Chondrocyte (in vitro differentiated cells): ENCODE data around the gene PASK. TPM values are rescaled to one million over a fixed set of nuclear protein-coding genes. Genes with fewer than 3 reads are reported as not detected.

Experiments used
- DNase-seq: peaks from one replicate; pipeline ENCODE4 v3.0.0; 2021; ENCODE audit warnings: mixed read lengths, low spot score
- H3K27ac Mint-ChIP-seq: one replicate; pipeline ENCODE4 v1.8.0; 2021; ENCODE audit warnings: mild to moderate bottlenecking, moderate library complexity, mixed read lengths; ENCODE audit not compliant: unreplicated experiment
- H3K27me3 Mint-ChIP-seq: 2 replicates; pipeline ENCODE4 v1.8.0; 2021; ENCODE audit warnings: low read depth, mixed read lengths
- H3K36me3 Mint-ChIP-seq: 2 replicates; pipeline ENCODE4 v1.8.0; 2021; ENCODE audit warnings: low read depth, mixed read lengths
- H3K4me1 Mint-ChIP-seq: 2 replicates; pipeline ENCODE4 v1.8.0; 2021; ENCODE audit warnings: low read depth, mild to moderate bottlenecking, mixed read lengths
- H3K4me3 Mint-ChIP-seq: one replicate; pipeline ENCODE4 v1.8.0; 2021; ENCODE audit warnings: mild to moderate bottlenecking, moderate library complexity, mixed read lengths; ENCODE audit not compliant: unreplicated experiment
- H3K9me3 Mint-ChIP-seq: 2 replicates; pipeline ENCODE4 v1.8.0; 2021; ENCODE audit warnings: low read depth, mixed read lengths
- total RNA-seq: library from RNA; stranded (reverse); gene quantifications from 3 replicates; pipeline ENCODE4 v1.2.1, GENCODE V29; 2021
- TF ChIP-seq, protein P1 (sequence below): fragments of 200-600 bp; sonication (generic); IDR thresholded peaks from 2 replicates; pipeline ENCODE4 v1.5.0; 2021; ENCODE audit warnings: antibody characterized with exemption, mild to moderate bottlenecking, moderate library complexity

PASK gene
- total RNA-seq, 1 donor from 2014 or later, result 4.5 TPM

- no peaks in the 10 kb centered on the region for H3K27me3 Mint-ChIP-seq
- no peak overlapping the region for H3K27ac Mint-ChIP-seq
- H3K4me1 Mint-ChIP-seq, result peaks cover 11% of the 10 kb centered on the region
- H3K4me3 Mint-ChIP-seq, result no peak overlapping the region
- DNase-seq, result no peak
- H3K36me3 Mint-ChIP-seq, result peaks cover 19% of the 10 kb centered on the region
- H3K9me3 Mint-ChIP-seq, result no peaks in the 10 kb centered on the region
- TF ChIP-seq, protein P1, sequence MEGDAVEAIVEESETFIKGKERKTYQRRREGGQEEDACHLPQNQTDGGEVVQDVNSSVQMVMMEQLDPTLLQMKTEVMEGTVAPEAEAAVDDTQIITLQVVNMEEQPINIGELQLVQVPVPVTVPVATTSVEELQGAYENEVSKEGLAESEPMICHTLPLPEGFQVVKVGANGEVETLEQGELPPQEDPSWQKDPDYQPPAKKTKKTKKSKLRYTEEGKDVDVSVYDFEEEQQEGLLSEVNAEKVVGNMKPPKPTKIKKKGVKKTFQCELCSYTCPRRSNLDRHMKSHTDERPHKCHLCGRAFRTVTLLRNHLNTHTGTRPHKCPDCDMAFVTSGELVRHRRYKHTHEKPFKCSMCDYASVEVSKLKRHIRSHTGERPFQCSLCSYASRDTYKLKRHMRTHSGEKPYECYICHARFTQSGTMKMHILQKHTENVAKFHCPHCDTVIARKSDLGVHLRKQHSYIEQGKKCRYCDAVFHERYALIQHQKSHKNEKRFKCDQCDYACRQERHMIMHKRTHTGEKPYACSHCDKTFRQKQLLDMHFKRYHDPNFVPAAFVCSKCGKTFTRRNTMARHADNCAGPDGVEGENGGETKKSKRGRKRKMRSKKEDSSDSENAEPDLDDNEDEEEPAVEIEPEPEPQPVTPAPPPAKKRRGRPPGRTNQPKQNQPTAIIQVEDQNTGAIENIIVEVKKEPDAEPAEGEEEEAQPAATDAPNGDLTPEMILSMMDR, result no peak
Observed at GRCh38 chr2:241163601-241164118, 14.4 kb upstream of the PASK start.

- H3K9me3 Mint-ChIP-seq, result no peaks in the 10 kb centered on the region
- TF ChIP-seq, protein P1, result no peak
- H3K36me3 Mint-ChIP-seq, result peaks cover 15% of the 10 kb centered on the region
- H3K4me1 Mint-ChIP-seq, result peaks cover 11% of the 10 kb centered on the region
- DNase-seq, result peak; percentile 50
- H3K27me3 Mint-ChIP-seq, result no peaks in the 10 kb centered on the region
- H3K27ac Mint-ChIP-seq, result peak overlapping the region; percentile 57
- H3K4me3 Mint-ChIP-seq, result no peak overlapping the region
Observed at GRCh38 chr2:241161646-241162281, 12.5 kb upstream of the PASK start.

DNA sequence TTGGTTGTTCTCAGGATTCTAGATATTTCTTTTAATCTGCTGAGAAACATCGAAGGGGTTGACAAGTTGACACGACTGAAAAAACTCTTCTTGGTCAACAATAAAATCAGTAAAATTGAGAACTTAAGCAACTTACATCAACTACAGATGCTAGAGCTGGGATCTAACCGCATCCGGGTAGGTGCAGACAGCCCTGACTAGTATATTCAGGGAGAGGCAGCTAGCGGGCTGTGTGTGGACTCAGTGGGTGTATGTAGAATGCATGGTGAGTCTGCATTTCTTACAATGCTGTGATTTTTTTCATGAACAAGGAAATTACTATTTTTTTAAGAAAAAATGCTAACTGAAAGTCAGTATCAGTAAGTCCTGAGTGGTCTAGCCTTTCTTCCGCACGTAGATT, 11.0 kb upstream of the PASK start:
- DNase-seq, result no peak
- Mint-ChIP-seq H3K27ac (no peak overlapping the region), H3K4me3 (no peak overlapping the region), H3K4me1 (peaks cover 11% of the 10 kb centered on the region), H3K9me3 (no peaks in the 10 kb centered on the region), H3K36me3 (peaks cover 10% of the 10 kb centered on the region), H3K27me3 (no peaks in the 10 kb centered on the region)
- TF ChIP-seq, protein P1, result no peak

DNA sequence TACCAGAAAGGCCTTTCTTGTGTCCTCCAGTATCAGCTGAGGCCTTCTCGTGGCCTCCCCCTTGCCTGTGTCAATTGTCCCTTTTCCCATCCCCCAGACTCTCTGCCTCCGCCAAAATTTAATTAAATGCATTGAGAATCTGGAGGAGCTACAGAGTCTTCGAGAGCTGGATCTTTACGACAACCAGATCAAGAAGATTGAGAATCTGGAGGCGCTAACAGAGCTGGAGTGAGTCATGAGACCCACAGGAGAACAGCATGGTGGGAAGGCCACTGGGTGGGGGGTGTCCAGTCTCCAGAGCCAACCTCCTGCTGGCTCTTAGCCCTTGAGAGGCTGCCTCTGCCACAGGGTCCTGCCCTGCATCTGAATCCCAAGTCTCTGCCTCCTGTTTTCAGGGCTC, 9.8 kb upstream of the PASK start:
- Mint-ChIP-seq H3K36me3 (peaks cover 11% of the 10 kb centered on the region), H3K9me3 (no peaks in the 10 kb centered on the region), H3K4me1 (peaks cover 11% of the 10 kb centered on the region), H3K27me3 (no peaks in the 10 kb centered on the region), H3K27ac (no peak overlapping the region), H3K4me3 (no peak overlapping the region)
- TF ChIP-seq, protein P1, result no peak
- DNase-seq, result no peak

DNA sequence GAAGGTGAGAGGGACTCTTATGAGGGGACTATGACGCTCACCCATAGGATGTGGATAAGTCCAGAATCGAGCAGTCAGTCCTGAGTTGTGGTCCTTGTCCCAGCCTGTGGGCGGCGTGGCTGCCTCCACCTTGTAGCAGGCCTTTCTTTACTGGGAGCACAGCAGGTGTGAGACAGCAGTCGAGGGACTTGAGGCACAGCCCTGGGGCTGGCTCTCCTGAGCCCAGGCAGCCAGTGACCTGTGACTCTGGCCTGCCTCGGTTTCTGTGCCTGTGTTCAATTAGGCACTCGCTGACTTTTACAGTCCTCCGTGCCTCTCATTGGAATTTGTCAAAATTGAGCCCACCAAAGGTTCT, 9.3 kb upstream of the PASK start:
- no peak overlapping the region for H3K4me3 Mint-ChIP-seq
- DNase-seq, result no peak
- TF ChIP-seq, protein P1, result no peak
- no peaks in the 10 kb centered on the region for H3K9me3 Mint-ChIP-seq
- H3K4me1 Mint-ChIP-seq, result peaks cover 11% of the 10 kb centered on the region
- H3K27ac Mint-ChIP-seq, result no peak overlapping the region
- no peaks in the 10 kb centered on the region for H3K27me3 Mint-ChIP-seq
- peaks cover 11% of the 10 kb centered on the region for H3K36me3 Mint-ChIP-seq
